GM21723 (cell line): ENCODE data around the gene OCRL.

Experiments
- ATAC-seq: cut with Tn5 transposase; IDR thresholded peaks from one replicate; pipeline ENCODE4 v1.9.1; 2021; ENCODE audit warnings: mild to moderate bottlenecking, moderate library complexity; ENCODE audit not compliant: unreplicated experiment

OCRL gene

DNA sequence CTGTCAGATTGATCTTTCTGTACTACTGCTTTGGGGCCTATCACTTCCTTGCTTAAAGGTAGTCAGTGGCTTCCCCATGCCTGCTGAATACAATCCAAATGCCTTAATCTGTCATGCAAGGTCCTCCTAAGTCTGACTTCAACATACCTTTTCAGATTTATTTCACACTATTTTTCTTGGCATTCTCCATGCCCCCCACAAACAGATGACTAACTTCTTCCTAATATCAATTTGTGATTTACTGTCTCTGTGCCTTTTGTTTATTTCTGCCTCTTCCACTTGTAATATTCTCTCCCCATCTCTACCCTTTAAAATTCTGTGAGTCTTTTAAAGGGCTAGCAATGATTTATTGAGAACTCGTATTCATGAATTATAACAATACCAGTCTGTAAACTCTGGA, 41.8 kb downstream of the OCRL start:
- ATAC-seq, result no peak

DNA sequence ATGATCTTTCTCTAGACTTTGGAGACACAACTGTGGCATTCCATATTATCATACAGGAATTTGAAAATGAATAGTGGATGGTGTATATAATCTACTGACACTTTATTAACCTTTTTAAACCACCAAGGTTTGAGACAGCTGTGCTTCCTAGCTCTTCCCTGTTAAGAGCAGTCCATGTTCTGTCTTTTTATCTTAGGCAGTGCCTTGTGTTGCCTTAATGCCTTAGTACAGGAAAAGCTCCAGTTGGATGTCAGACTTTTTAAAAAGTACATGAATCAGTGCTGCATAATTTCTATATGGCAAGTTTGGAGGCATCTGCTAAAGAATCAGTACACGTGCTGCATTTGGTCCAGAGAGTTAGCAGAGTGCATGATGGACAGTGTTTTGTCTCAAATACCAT, 45.1 kb downstream of the OCRL start:
- no peak for ATAC-seq

DNA sequence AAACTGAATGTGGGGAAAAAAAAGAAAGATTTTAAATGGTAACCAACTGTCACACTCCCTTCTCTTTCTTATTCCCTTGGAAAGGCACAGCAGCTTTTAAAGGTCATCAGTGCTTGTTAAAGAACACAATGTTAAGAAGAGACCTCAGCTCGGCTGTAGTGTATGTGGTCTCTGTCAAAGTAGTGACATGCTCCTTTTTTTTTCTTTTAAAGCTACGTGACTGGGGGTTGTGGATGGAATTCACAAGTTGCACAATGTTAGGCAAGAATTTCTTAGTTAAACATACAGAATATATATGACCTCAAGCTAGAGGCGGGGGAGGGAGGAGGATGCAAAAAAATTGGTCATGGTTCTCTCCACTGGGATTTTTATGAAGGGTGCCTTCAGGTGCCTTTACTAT, 45.6 kb downstream of the OCRL start:
- ATAC-seq, result no peak

DNA sequence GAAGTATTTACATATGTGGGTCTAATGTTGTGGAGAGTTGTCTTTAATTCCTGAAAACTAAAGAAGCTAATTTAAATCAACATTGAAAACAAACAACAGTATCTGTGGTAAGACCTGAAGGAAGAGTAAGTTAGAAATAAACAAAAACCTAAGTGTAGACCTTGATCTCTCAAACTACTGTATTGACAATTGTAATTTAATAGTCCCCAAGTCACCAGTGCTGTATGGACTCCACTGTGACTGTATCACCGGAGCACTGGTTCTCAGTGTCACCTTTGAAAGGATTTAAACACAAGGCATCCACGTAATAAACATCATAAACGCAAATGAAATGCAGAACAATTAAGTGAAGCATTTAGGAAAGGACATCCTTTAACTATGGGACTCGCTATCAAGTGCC, 46.4 kb downstream of the OCRL start:
- ATAC-seq, result no peak

DNA sequence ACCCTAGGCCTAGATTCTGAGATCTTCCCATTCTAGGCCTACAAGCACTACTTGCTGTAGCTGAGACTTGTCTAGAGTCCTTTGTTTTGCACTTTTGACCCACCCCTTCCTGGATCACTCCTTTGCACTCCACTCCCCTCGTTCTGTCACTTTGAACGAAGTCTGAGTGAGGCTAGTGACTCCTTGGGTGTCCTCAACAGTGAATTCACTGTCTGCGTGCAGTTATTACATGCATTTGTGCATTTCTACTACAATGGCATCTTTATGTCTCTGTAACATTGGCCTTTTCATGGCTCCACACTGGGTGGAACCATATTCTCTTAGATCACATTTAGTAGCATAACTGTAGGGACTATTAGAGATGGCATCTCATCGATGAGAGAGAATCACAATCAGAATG, 50.5 kb downstream of the OCRL start:
- no peak for ATAC-seq

DNA sequence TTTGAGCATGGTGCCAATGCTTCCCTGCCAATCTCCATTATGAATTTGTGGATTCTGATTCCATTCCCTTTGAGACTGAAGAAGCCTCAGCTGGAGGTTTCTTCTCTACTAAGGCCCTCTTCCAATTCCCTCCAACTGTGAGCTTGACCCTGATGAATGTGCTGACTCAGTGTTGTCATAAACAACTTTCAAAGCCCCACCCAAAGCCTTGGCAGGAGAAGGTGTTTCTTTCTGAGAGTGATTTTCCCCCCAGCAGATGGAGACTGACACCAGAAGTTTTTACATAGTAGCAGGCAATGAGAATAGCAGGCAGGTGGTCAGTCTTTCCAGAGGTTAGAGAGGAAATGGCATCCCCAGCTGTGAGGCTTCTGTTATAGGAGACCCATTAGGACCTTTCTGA, 53.1 kb downstream of the OCRL start:
- no peak for ATAC-seq

DNA sequence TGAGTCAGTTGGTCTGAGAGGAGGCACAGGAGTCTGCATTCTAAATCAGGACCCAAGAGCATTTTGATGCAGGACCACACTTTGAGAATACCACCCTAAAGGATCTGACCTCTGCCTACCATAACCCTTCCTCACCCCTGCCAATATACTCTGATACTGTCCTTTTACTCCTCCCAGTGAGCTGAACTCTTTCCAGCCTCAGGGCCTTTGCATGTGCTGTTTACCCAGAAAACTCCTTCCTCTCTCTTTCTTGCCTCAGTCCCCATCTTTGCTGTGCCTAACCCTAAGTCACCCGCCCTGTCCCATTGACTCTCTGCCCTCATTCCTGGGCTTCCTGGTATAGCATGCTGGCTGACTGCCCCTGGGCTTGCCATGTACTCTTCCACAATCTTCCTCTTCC, 54.7 kb downstream of the OCRL start:
- no peak for ATAC-seq

DNA sequence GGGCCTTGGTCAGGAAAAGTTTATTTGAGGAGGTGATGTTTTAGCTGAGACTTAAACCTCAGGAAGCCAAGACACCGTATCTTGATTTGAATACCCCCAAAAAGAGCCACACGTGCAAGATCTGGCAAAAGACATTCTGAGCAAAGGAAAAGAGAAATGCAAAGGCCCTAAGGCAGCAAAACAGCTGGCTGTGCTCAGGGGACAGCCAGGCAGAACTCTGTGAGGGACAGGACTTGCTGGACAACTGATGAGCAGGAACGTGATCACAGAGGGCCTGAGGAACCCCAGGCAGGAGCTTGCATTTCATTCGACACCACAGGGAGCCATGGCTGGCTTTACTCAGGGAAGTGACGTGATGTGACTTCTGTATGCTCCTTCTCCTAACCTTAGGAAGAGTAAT, 56.0 kb downstream of the OCRL start:
- ATAC-seq, result no peak

DNA sequence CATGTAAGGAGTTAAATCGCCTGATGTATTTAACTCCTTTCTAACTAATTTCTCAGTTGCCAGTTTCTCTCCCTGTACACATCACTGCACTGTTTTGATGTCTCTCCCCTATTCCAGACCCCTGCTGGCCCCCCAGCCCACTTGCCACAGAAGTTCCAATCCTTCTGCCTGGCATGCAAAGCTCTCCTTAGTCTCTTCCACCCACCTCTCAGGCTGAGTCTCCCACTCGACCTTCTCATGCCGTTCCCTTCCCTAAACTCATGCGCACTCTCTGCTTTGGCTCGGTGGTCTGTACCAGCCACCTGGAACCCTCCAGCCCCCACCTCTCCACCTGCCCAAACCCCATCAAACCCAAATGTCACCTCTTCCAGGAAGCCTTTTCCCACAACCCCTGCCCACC, 57.8 kb downstream of the OCRL start:
- ATAC-seq, result no peak

DNA sequence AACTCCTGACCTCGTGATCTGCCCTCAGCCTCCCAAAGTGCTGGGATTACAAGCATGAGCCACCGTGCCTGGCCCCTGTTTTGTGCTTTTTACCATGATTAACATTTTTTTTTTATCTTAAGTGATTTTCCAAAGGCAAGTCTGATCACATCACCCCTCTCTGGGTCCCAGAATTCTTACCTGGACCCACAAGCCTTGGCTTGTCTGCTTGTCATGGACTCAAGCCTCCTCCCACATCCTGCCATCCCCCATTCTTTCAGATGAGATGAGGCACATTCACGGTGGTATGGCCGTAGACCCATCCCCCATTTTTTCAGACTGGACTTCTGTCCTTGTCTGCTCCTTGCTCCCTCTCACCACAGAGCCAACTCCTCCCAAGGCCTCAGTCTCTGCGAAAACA, 59.4 kb downstream of the OCRL start:
- no peak for ATAC-seq

DNA sequence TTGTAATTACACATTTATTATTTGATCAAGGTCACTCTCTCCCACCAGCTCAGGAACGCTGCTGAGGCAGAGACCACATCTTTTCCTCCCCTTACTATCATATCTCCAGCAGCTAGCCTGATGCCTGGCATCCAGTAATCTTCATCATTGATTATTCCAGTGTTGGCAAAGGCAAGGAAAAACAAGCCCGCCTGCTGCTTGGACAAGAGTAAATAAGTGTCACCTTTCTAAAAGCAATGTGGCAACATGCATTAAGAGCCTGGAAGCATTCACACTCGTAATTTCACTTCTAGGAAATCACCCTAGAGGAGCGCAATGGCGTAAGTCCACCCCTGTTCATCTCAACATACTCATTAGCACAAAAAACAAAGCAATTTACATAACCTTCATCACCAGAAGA, 59.9 kb downstream of the OCRL start:
- no peak for ATAC-seq

DNA sequence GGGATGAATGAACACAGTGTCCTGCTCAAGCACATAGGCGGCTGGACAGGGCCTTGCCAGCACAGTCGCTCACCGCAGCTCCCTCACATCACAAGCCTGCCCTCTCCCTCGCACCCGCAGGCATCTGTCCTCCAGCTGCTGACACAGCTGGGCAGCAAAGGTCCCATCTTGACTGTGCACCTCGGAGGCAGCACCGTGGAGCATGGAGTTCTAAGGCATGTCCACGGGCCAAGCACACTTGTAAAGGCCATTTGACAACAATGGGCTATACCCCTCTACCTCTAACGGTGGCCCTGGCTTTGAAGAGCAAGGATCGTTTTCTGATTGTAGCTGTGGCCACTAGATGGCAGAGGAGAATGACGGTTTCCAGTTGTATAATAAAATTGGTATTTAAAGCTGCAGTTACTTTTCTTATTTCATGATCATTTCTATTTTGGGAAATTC, 60.9 kb downstream of the OCRL start:
- no peak for ATAC-seq

DNA sequence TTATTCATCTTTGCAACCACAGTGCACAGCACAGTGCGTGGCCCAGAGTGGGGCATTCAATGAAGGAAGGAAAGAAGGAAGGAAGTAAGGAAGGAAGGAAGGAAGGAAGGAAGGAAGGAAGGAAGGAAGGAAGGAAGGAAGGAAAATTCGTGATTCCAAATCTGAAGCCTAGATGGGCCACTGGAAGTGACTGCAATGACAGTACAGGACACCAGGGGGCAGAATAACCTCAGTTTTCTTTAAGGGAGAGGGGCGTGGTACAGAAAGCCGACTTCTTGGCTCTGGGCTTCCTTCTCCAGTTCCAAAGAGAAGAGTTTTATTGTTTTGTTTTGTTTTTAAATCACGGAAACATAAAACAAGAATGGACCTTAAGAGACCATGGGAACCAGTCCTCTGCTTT, 66.9 kb downstream of the OCRL start:
- ATAC-seq, result peak; percentile 49

DNA sequence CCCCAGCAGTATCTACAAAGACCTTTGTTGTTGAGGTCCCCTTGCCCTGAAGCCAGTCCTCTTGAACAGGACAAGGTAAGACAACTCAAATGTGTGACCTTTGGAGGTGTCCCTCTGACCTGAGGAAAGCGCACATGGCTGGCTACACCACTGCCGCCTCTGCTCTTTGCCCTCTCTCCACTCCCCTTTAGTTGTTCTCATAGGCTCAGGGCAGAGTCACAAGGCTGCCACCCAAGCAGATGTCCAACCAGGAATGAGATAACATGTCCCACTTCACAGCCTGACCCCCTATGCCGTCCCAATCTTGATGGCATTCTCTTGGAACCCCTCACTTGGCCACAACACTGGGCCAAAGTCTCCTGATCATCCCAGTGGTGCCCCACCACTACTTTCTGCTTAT, 68.4 kb downstream of the OCRL start:
- ATAC-seq, result no peak

DNA sequence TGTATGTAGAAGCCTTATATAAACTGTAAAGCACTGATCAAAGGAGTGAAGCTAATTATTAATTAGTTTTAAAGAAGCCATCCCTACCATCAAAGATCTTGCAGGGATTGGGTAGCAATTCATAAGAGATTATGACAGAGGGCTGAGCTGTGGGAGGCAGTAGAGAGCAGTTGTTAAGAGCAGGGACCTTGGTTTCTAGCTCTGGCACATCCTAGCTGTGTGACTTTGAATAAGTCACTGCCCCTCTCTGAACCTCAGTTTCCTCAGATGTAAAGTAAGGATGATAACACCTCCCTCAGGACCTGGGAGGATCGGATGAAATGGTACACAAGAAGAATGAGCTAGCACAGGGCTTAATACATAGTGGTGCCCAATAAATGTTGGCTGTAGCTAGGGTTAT, 69.3 kb downstream of the OCRL start:
- no peak for ATAC-seq

DNA sequence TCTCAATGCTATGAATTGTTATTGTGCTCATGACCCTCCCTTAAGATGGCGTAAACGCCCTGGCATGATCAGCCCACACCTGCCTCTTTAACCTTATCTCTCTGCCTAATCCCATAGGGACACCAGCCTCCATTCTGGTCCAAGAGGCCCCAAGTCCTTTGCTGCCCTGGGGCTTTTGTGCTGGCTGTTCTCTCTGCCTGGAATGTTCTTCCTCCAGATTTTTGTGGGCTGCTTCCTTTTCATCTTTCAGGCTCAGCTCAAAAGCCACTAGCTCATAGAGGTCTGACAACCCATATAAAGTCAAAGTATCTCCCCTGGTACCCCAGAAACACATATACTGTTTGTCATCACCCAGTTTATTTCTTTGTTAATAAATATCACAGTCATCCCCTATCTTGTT, 72.3 kb downstream of the OCRL start:
- no peak for ATAC-seq

DNA sequence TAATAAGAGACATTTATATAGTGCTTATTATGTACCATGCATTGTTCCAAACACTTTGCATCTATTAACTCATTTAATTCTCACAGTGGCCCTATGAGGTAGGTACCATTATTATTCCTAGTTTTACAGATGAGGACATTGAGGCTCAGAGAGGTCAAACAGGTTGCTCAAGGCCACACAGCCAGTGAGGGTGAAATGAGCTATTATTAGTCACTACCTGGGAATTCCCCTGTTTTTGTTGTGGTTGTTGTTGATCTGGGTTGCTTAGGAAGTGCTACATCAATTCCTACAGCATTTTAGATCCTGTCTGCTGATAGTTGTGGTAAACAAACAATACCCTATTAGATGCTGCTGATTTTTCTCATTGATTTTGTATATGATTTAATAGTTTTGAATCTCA, 73.5 kb downstream of the OCRL start:
- ATAC-seq, result no peak

DNA sequence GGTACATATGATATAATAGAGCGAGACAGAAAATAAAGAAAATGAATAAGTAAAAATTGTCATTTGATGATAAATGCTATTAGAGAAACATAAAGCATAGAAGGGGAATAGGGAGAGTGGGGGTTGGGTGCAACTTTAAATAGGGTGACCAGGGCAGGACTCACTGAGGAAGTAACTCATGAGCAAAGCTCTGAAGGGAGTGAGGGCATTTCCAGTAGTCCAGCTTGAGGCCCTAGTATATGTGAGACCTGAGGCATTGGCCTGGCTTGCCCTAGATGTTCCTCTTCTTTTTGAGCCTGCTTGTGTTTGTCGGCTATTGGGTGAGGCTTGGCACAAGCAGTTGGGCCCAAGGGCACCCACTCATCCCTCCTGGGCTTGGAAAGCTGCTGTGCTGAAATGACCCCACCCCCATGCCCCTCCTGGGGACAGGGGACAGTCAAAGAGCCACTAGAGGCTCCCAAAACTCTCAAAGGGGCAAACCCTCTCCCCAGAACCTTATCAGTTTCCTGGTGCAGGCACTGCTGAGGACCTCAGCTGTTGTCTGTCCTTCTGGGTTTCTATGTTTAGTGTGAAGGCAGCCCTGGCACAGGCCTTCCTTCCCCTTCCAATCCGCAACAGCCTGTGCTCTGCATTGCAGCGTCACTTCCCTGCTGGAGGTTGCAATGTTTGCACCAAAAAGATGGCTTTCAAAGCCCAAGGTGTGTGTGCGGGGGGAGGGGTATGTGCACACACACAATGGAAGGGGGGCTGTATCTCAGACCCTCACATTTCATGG, 74.6 kb downstream of the OCRL start:
- ATAC-seq, result no peak

DNA sequence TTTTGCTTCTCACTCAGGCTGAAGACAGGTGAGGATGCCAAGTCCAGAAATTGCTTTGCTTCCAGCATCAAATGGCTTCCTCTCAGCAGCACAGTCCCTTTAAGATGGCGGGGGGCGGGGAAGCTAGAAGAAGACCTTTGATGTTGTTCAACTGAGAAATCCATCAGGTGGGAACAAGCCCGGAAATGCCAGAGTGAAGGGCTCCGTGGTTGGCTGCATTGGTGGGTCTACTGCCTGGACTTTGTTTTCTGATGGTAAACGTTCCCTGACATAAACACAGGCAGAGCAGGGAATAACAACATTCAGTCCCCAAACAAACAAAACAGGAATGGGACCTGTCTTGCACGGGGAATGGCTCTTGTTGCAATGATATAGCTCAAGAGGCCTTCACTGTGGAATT, 77.4 kb downstream of the OCRL start:
- ATAC-seq, result no peak

DNA sequence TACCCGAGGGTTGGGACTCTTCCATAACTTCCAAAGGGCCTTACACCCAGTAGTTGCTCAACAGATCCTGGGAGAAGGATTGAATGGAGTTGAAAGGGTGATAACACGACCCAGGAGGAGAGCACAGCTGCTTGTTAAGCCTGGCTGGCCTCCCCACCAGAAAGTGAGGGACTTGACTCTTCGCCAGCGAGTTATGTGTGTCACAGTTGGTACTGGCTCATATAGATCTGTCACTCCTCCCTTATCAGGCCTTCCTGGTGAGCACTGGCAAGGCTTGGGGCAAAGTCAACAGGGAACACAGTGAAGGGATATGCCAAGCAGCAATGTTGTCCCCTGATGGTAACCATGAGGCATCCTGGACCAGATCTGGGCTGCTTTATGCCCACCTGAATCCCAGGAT, 78.9 kb downstream of the OCRL start:
- no peak for ATAC-seq

DNA sequence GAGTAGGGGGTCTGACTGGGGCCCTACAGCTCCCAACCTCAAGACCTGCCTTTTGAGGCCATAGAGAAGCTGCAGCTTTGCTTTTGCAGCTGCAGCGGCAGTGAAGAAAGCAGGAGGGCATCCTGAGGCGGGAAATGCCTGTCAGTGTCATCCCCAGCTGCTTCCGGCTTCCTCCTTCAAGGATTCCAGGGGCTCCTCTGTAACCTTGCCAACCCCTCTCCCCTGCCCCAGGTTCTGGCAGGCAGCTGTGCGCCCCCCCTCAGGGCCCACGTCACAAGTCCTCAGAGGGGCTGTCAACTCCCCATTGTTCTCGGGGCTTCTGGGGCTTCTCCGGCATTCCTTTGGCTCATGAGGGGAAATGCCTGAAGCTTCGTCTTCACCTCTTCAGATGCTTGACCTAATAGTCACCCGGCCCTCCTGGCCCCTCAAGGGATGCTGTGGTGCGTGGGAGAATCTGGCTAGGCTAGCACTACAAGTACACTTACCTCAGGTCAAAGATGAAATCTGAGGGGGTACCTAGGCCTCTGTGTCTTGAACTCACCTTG, 82.8 kb downstream of the OCRL start:
- no peak for ATAC-seq

DNA sequence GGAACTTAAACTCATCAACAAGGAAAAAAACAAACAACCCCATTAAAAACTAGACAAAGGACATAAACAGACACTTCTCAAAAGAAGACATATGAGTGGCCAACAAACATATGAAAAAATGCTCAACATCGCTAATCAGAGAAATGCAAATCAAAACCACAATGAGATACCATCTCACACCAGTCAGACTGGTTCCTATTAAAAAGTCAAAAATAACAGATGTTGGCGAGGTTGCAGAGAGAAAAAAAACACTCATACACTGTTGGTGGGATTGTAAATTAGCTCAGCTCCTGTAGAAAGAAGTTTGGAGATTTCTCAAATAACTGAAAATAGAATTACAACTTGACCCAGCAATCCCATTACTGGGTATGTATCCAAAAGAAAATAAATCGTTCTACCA, 86.0 kb downstream of the OCRL start:
- no peak for ATAC-seq

DNA sequence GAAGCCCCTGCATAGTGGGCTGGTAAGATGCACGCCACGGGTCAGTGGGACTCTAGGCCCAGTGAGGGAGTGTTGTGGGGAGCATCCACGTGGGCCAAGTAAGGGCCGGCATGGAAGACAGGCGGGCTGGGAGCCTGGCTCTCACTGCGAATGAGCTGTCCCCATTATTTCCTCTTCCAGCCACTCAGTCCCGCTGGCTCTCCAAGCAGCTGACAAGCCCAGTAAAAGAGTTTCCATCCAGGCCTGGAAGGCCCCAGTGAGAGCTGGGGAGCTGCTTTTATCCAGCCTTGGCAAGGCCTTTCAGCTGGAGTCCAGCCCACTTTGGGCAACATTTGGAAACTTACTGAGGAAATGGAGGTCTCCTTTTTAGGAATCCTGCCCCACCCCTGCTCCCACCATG, 89.8 kb downstream of the OCRL start:
- ATAC-seq, result no peak
